Activated CD4-positive, alpha-beta memory T cell treated with anti-CD3 and anti-CD28 coated beads, Interleukin-2, amount 10 ng/mL, durations not matched to agents 7 days and 5 days (primary cell): ENCODE data around the gene ANO1. TPM values are rescaled to one million over a fixed set of nuclear protein-coding genes. Genes with fewer than 3 reads are reported as not detected.

ENCODE experiments used
- CTCF ChIA-PET: fragments of 350-600 bp; sonication (Branson Sonifier 250); formaldehyde crosslinking; loops from one replicate; lab custom pipeline; 2021; ENCODE audit warnings: antibody characterized with exemption, inconsistent platforms; lab: Charles Lee
- POLR2A ChIA-PET: fragments of 350-600 bp; sonication (Branson Sonifier 250); formaldehyde crosslinking; loops from one replicate; lab custom pipeline; 2021; ENCODE audit warnings: antibody characterized with exemption; lab: Charles Lee
- DNase-seq: peaks from one replicate; pipeline ENCODE4 v3.0.0-alpha.2; 2020
- H3K27ac Mint-ChIP-seq: one replicate; pipeline ENCODE4 v1.8.0; 2021; ENCODE audit warnings: mild to moderate bottlenecking, mixed read lengths
- H3K27me3 Mint-ChIP-seq: one replicate; pipeline ENCODE4 v1.8.0; 2021; ENCODE audit warnings: mixed read lengths
- H3K36me3 Mint-ChIP-seq: one replicate; pipeline ENCODE4 v1.8.0; 2021; ENCODE audit warnings: low read depth, mixed read lengths
- H3K4me1 Mint-ChIP-seq: one replicate; pipeline ENCODE4 v1.8.0; 2021; ENCODE audit warnings: mixed read lengths
- H3K4me3 Mint-ChIP-seq: one replicate; pipeline ENCODE4 v1.8.0; 2021; ENCODE audit warnings: mild to moderate bottlenecking, mixed read lengths
- H3K9me3 Mint-ChIP-seq: one replicate; pipeline ENCODE4 v1.8.0; 2021; ENCODE audit warnings: mixed read lengths
- total RNA-seq, 2 experiments: library from RNA; stranded (reverse); gene quantifications; one replicate each; pipeline ENCODE4 v1.2.3, GENCODE V29; 2021

Gene ANO1
- total RNA-seq, 2 experiments from 2014 or later: not detected

DNA sequence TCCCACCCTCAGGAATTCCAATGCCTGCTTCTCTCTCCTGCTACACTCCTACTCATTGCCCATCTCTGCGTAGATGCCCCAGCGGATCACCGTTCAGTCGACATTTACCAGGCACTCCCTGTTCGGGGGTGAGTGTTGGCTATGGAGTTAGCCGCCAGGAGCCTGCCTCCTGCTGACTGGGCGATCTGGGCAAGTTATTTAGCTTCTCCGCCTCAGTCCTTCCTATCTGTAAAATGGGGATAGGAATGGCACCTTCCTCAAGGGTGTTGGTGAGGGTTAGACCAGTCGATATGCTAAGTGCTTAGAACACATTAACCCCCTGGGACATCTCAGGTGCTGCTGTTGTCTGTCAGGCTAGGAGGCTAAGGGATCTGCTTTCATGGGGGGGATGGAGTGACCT is 155.8 kb downstream of the ANO1 start:
- POLR2A ChIA-PET: interaction anchor here (0.9 kb wide), 1 partner anchor 27 kb away, joined by 3 read pairs; no protein-coding TSS in a partner anchor
- no peak overlapping the region for H3K4me3 Mint-ChIP-seq
- CTCF ChIA-PET: no interaction called here

More for the DNA sequence above, 155.8 kb downstream of the ANO1 start:
- no peaks in the 10 kb centered on the region for H3K36me3 Mint-ChIP-seq
- peaks cover 2% of the 10 kb centered on the region for H3K27me3 Mint-ChIP-seq
- H3K4me1 Mint-ChIP-seq: no peaks in the 10 kb centered on the region
- H3K9me3 Mint-ChIP-seq: no peaks in the 10 kb centered on the region
- no peak overlapping the region for H3K27ac Mint-ChIP-seq
- no peak for DNase-seq

Other genes starting within 250 kb of the ANO1 start
- 10 to 100 TPM; 39.5 to 39.8 TPM for gene FADD, start 125.0 kb downstream of the ANO1 start, total RNA-seq
- 10 to 100 TPM; 22.5 to 23.8 TPM for gene PPFIA1, start 192.4 kb downstream of the ANO1 start, total RNA-seq